GM19328 (cell line): ENCODE data around the gene C12orf42.

Source experiments
- ATAC-seq: cut with Tn5 transposase; IDR thresholded peaks from one replicate; pipeline ENCODE4 v1.9.1; 2021; ENCODE audit warnings: mild to moderate bottlenecking, moderate library complexity; ENCODE audit not compliant: unreplicated experiment

Gene C12orf42

GRCh38 chr12:103273645-103274044 is 222.1 kb downstream of the C12orf42 start:
- no peak for ATAC-seq

DNA sequence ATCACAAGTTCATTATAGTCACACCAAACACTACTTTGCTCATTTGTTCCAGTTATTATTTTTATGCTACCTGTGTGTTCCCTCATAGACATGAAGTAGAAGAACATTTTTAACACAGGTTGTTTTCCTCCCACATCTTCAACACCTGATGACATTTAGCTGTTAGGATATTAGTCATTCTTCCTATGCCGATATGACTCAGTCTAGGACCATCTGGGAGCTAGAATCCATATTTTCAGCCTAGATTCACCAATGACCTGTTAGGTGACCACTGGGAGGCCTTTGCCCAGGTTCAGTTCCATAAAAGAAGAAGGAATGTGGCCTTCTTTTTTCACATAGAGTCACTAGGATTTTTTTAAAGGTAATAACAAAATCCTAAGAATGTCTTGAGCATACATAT is 222.8 kb downstream of the C12orf42 start:
- ATAC-seq: no peak

DNA sequence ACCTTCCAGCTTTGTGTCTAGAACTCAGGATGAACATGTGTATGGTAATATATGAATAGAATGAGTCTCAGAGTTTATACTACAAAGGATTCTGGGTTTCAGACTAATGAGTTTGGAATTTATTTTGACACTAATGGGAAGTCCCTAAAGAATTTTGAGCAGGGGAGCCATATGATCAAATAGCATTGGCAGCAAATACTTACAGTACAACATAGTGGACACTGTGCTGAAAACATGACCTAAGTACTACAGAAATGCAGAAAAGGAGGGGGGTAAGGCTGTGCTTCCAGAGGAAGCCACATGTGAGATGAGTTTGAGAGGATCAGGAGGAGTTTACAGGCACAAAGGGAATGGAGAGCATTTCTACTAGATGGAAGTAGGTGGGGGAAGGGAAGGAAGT is 225.8 kb downstream of the C12orf42 start:
- no peak for ATAC-seq

GRCh38 chr12:103268831-103269514 is 226.8 kb downstream of the C12orf42 start:
- no peak for ATAC-seq

DNA sequence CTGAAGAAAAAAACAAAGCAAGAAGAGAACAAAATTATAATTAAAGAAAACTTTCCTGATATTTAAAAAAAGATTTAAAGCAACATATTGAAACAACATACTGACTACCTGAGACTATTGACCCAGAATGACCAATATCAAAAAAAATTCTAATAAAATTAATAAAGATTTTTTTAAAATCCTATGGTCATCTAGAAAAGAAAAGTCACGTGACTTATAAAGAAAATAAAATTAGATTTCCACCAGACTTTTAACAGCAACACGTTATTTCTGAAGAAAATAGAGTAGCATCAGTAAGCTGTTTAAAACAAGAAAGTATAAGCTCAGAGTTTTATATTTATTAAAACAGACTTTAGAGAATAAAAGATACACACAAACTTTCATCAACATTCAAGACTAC is 238.0 kb downstream of the C12orf42 start:
- ATAC-seq: no peak
